WTC11 (cell line): ENCODE results near the gene ANXA11. TPM values are rescaled to one million over a fixed set of nuclear protein-coding genes. Genes with fewer than 3 reads are reported as not detected.

Experiments used
- ATAC-seq: fragments of 200-7000 bp; cut with Tn5 transposase; 2 replicates; pipeline ENCODE4 v1.10.0; 2021; ENCODE audit warnings: mild to moderate bottlenecking, moderate library complexity
- CTCF ChIA-PET: fragments of 300-600 bp; sonication (Branson Sonifier 250); formaldehyde crosslinking; loops from one replicate; lab custom pipeline; 2021; ENCODE audit warnings: antibody characterized with exemption; lab: Charles Lee
- POLR2A ChIA-PET: fragments of 350-600 bp; sonication (Branson Sonifier 250); formaldehyde crosslinking; loops from one replicate; lab custom pipeline; 2021; ENCODE audit warnings: antibody characterized with exemption; lab: Charles Lee
- DNase-seq: peaks from one replicate; pipeline ENCODE4 v3.0.0; 2021; ENCODE audit warnings: low spot score
- H3K27ac Mint-ChIP-seq: 2 replicates; pipeline ENCODE4 v1.8.0; 2021; ENCODE audit warnings: mixed read lengths
- H3K27me3 Mint-ChIP-seq: 2 replicates; pipeline ENCODE4 v1.8.0; 2021; ENCODE audit warnings: low read depth, mild to moderate bottlenecking, moderate library complexity, mixed read lengths
- H3K36me3 Mint-ChIP-seq: 2 replicates; pipeline ENCODE4 v1.8.0; 2021; ENCODE audit warnings: mixed read lengths
- H3K4me1 Mint-ChIP-seq: 2 replicates; pipeline ENCODE4 v1.8.0; 2022; ENCODE audit warnings: mixed read lengths
- H3K4me3 Mint-ChIP-seq: 2 replicates; pipeline ENCODE4 v1.8.0; 2021; ENCODE audit warnings: mild to moderate bottlenecking, moderate library complexity, mixed read lengths
- H3K9me3 Mint-ChIP-seq: 2 replicates; pipeline ENCODE4 v1.8.0; 2021; ENCODE audit warnings: mixed read lengths
- ATF1 ChIP-seq: sonication (generic); formaldehyde crosslinking; IDR thresholded peaks from 2 replicates; pipeline ENCODE4 v1.8.1; 2023; ENCODE audit warnings: mild to moderate bottlenecking, moderate library complexity, missing genetic modification reagents
- ATF6 ChIP-seq: sonication (generic); formaldehyde crosslinking; IDR thresholded peaks from 2 replicates; pipeline ENCODE4 v1.8.1; 2023; ENCODE audit warnings: mild to moderate bottlenecking, missing genetic modification reagents
- CTCF ChIP-seq: fragments of 200-600 bp; IDR thresholded peaks from 2 replicates; pipeline ENCODE4 v1.8.0; 2022; ENCODE audit warnings: antibody characterized with exemption
- E2F5 ChIP-seq: sonication (generic); formaldehyde crosslinking; IDR thresholded peaks from 2 replicates; pipeline ENCODE4 v1.8.1; 2022; ENCODE audit warnings: mild to moderate bottlenecking, moderate library complexity, missing genetic modification reagents
- ELF4 ChIP-seq: sonication (generic); formaldehyde crosslinking; IDR thresholded peaks from 2 replicates; pipeline ENCODE4 v1.8.1; 2022; ENCODE audit warnings: low read depth, mild to moderate bottlenecking, moderate library complexity, missing genetic modification reagents
- FOXJ3 ChIP-seq: sonication (generic); formaldehyde crosslinking; IDR thresholded peaks from 2 replicates; pipeline ENCODE4 v1.9.0; 2021; ENCODE audit warnings: missing genetic modification reagents, mild to moderate bottlenecking, borderline replicate concordance
- FOXK1 ChIP-seq: sonication (generic); formaldehyde crosslinking; IDR thresholded peaks from 2 replicates; pipeline ENCODE4 v1.8.0; 2022; ENCODE audit warnings: mild to moderate bottlenecking, moderate library complexity, missing genetic modification reagents
- HMGXB4 ChIP-seq: sonication (generic); formaldehyde crosslinking; IDR thresholded peaks from 2 replicates; pipeline ENCODE4 v1.8.1; 2023; ENCODE audit warnings: mild to moderate bottlenecking, moderate library complexity, missing genetic modification reagents
- MLX ChIP-seq: sonication (generic); formaldehyde crosslinking; IDR thresholded peaks from 2 replicates; pipeline ENCODE4 v1.8.1; 2023; ENCODE audit warnings: mild to moderate bottlenecking, missing genetic modification reagents, moderate library complexity
- MXD4 ChIP-seq: fragments of 250-450 bp; sonication (Bioruptor Pico); IDR thresholded peaks from 2 replicates; pipeline ENCODE4 v1.8.0; 2021; ENCODE audit warnings: mild to moderate bottlenecking, moderate library complexity, borderline replicate concordance
- NFATC4 ChIP-seq: fragments of 250-450 bp; sonication (Bioruptor Pico); IDR thresholded peaks from 2 replicates; pipeline ENCODE4 v1.9.0; 2021; ENCODE audit warnings: mild to moderate bottlenecking
- NR1H2 ChIP-seq: sonication (generic); formaldehyde crosslinking; IDR thresholded peaks from 2 replicates; pipeline ENCODE4 v1.9.0; 2021; ENCODE audit warnings: mild to moderate bottlenecking, moderate library complexity, missing genetic modification reagents
- NR3C1 ChIP-seq: sonication (generic); formaldehyde crosslinking; conservative IDR thresholded peaks from 2 replicates; pipeline ENCODE4 v1.8.1; 2023; ENCODE audit warnings: low read depth, mild to moderate bottlenecking, missing genetic modification reagents
- PRDM15 ChIP-seq: sonication (generic); formaldehyde crosslinking; IDR thresholded peaks from 2 replicates; pipeline ENCODE4 v1.8.0; 2022; ENCODE audit warnings: missing genetic modification reagents
- SP1 ChIP-seq: sonication (generic); formaldehyde crosslinking; conservative IDR thresholded peaks from 2 replicates; pipeline ENCODE4 v1.8.1; 2022; ENCODE audit warnings: missing genetic modification reagents
- TCF7 ChIP-seq: sonication (generic); formaldehyde crosslinking; IDR thresholded peaks from 2 replicates; pipeline ENCODE4 v1.8.0; 2022; ENCODE audit warnings: mild to moderate bottlenecking, low read depth, missing genetic modification reagents, moderate library complexity
- TEAD4 ChIP-seq: sonication (generic); formaldehyde crosslinking; IDR thresholded peaks from 2 replicates; pipeline ENCODE4 v1.8.0; 2022; ENCODE audit warnings: mild to moderate bottlenecking, missing genetic modification reagents
- TP53 ChIP-seq: sonication (generic); formaldehyde crosslinking; IDR thresholded peaks from 2 replicates; pipeline ENCODE4 v1.8.1; 2023; ENCODE audit warnings: mild to moderate bottlenecking, missing genetic modification reagents
- ZBTB21 ChIP-seq: sonication (generic); formaldehyde crosslinking; IDR thresholded peaks from 2 replicates; pipeline ENCODE4 v1.8.1; 2023; ENCODE audit warnings: mild to moderate bottlenecking, missing genetic modification reagents, borderline replicate concordance
- ZNF317 ChIP-seq: sonication (generic); formaldehyde crosslinking; IDR thresholded peaks from 2 replicates; pipeline ENCODE4 v1.8.1; 2023; ENCODE audit warnings: low read depth, mild to moderate bottlenecking, moderate library complexity, missing genetic modification reagents, borderline replicate concordance
- total RNA-seq: library from RNA; stranded (reverse); gene quantifications from 3 replicates; pipeline ENCODE4 v1.2.3, GENCODE V29; 2021

The ANXA11 gene
- total RNA-seq, 1 experiment from 2014 or later = 83.3 TPM

GRCh38 chr10:80187060-80187459 lies 18.3 kb downstream of the ANXA11 start (continued):
- TF ChIP-seq MLX (no peak), CTCF (no peak), FOXJ3 (CRISPR knock-in tag) (no peak), E2F5 (CRISPR knock-in tag) (no peak), NFATC4 (CRISPR knock-in tag) (no peak), NR1H2 (CRISPR knock-in tag) (no peak), TCF7 (no peak)

- no peak for TF ChIP-seq ZBTB21 (CRISPR knock-in tag)
- TF ChIP-seq TP53 (CRISPR knock-in tag) = no peak
- no peak for TF ChIP-seq NFATC4 (CRISPR knock-in tag)
- Mint-ChIP-seq H3K27ac (no peak overlapping the region), H3K4me1 (peaks cover 33% of the 10 kb centered on the region), H3K36me3 (no peaks in the 10 kb centered on the region), H3K9me3 (no peaks in the 10 kb centered on the region), H3K4me3 (no peak overlapping the region), H3K27me3 (no peaks in the 10 kb centered on the region)
- CTCF ChIA-PET = no interaction called here
- POLR2A ChIA-PET = no interaction called here
- ATAC-seq (peak; percentile 56), DNase-seq (no peak)
Observed at GRCh38 chr10:80186364-80187012, 18.8 kb downstream of the ANXA11 start.

GRCh38 chr10:80185578-80186299 lies 19.6 kb downstream of the ANXA11 start:
- no peak for ATAC-seq
- H3K27ac Mint-ChIP-seq = no peak overlapping the region
- H3K4me3 Mint-ChIP-seq = no peak overlapping the region
- no peaks in the 10 kb centered on the region for H3K36me3 Mint-ChIP-seq
- no peaks in the 10 kb centered on the region for H3K9me3 Mint-ChIP-seq
- no peaks in the 10 kb centered on the region for H3K27me3 Mint-ChIP-seq
- ChIA-PET CTCF (interaction anchor here (1.0 to 1.2 kb wide), 2 partner anchors 17 to 42 kb away, joined by 3 to 7 read pairs; no protein-coding TSS in a partner anchor), POLR2A (no interaction called here)
- peaks cover 31% of the 10 kb centered on the region for H3K4me1 Mint-ChIP-seq
- no peak for DNase-seq
- TF ChIP-seq NFATC4 (CRISPR knock-in tag) (no peak), TEAD4 (CRISPR knock-in tag) (no peak), ATF6 (CRISPR knock-in tag) (no peak), HMGXB4 (CRISPR knock-in tag) (no peak), FOXK1 (CRISPR knock-in tag) (no peak), ELF4 (no peak), ZNF317 (CRISPR knock-in tag) (no peak), PRDM15 (no peak), MXD4 (no peak), ATF1 (no peak), SP1 (CRISPR knock-in tag) (no peak), NR3C1 (CRISPR knock-in tag) (no peak)
